Right lobe of liver (tissue), 4 donors: ENCODE results near the gene TSSK3.

ENCODE experiments used
- POLR2A ChIP-seq: fragments of 450-650 bp; IDR thresholded peaks from one replicate; pipeline ENCODE4 v1.6.1; 2017; ENCODE audit warnings: antibody characterized with exemption, mild to moderate bottlenecking
- TF ChIP-seq, protein P1 (sequence below), 4 donors: fragments of 200-600 bp in 3 of 4; fragments of 450-650 bp in 1 of 4; IDR thresholded peaks; one replicate each; pipeline versions ENCODE4 v1.5.1 to v1.8.0; 2016 to 2022; ENCODE audit warnings: antibody characterized with exemption in 4 of 4, mild to moderate bottlenecking in 2 of 4
- donor health status: DM: no; HTN: no; CAD: no.
- donor health status: DM: no; HTN: no; CAD: no.
- donor health status: DM: no; HTN: yes; CAD: no.

DNA sequence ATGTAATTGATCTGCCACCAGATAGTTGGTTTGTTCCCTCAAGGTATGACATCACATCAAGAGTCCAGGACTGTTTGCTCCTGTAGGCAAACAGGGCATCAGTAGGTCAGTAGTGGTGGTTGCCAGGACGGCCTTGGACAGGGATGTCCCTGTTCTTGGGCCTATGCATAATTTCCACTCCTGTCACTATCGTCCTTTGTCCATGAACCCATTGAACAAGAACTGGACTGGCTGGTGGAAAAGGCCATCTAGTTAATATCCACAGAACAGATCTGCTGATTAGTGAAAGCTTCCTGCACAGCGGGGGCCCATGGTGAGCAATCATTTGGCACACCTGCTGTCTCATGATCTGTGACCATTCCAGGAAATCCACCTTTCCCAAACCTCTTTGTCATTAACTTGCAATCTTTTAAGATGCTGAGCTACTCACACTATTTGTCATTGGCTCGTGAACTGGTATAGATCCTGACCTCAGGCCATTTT lies 44.3 kb downstream of the TSSK3 start:
- no peak for TF ChIP-seq POLR2A
- TF ChIP-seq, protein P1, sequence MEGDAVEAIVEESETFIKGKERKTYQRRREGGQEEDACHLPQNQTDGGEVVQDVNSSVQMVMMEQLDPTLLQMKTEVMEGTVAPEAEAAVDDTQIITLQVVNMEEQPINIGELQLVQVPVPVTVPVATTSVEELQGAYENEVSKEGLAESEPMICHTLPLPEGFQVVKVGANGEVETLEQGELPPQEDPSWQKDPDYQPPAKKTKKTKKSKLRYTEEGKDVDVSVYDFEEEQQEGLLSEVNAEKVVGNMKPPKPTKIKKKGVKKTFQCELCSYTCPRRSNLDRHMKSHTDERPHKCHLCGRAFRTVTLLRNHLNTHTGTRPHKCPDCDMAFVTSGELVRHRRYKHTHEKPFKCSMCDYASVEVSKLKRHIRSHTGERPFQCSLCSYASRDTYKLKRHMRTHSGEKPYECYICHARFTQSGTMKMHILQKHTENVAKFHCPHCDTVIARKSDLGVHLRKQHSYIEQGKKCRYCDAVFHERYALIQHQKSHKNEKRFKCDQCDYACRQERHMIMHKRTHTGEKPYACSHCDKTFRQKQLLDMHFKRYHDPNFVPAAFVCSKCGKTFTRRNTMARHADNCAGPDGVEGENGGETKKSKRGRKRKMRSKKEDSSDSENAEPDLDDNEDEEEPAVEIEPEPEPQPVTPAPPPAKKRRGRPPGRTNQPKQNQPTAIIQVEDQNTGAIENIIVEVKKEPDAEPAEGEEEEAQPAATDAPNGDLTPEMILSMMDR (IDR thresholded peaks at IDR 0.05) = no peak
